ENCODE data around the gene SDK1.

The SDK1 gene

DNA sequence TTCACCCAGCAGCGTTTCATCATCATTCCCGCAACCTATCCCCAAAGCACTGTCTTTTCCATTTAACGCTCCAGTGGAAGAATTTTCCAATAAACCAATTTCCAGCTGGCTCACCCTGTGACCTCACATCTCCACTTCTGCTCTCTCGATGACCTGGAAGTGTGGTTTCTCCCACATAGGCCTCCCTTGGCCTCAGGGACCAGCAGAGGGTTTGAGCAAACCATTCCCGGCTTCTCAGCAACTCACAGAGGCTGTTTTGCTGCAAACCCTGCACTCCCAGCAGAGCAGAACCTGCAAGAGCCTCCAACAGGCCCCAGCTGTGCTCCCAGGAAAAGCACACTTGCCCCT, 858.1 kb downstream of the SDK1 start:
- no peak for DNase-seq (ENCODE audit: low spot score)

DNA sequence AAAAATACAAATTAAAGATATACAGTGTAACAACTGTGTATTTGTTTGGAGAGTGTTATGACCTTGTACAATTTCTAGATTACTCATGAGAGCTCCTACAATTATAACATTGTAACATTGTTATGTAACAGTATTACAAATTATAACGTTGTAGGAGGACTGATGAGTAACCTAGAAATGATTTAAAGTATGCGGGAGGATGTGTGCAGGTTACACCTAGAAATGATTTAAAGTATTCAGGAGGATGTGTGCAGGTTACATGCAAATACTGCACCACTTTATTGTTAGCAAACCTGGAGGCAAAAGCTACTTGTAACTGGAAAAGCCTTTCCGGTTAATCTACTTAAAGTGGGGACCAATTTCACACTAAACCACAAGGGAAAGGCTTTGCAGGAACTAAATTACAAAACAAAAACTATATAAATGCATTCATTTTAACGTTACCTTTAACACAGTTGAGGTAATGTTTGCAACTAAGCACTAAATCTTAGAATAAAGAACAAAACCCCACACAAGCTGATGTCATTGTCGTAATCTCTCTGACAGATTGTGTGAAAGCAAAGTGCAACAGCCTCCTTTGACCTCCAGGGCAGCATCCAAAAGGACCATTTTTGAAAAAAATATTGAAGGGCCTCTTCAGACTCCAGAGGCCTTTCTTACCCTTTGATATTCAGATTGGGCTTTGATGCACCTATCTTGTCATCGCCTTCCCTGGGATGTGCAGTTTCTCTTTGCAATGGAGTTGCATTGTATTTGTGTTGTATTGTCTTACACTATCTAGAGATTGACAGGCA, 858.9 kb downstream of the SDK1 start:
- DNase-seq (ENCODE audit: low spot score), result no peak

DNA sequence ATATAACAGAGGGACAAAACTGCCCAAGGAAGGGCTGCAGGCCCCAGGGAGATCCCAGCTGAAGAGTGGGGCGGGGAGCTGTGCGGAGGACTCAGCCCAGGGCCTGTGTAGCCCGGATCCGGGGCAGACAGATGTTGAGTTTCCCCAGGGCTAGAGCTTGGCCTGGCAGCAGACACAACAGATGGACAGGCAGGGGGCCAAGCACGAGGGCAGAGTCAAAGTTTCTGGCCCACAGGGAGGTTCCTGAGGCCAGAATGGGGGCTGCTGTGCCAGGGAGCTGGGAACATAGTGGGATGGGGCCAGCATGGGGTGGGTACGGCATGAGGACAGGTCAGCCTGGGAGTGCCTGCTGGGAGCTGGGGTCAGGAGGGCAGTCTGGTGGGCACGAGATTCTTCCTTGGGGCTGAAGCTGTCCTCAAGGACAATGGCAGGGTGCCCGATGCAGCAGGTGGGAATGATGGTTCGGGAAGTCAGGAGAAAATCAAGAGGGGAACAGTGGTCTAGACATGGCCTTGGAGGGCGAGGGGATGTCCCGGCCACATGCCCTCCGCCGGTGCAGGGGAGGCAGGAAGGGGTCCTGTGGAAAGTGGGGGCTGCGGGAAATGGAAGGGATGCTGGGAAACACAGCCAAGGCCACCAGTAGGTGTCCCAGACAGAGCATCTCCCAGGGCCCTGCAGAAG, 862.0 kb downstream of the SDK1 start:
- DNase-seq (ENCODE audit: low spot score), result no peak

DNA sequence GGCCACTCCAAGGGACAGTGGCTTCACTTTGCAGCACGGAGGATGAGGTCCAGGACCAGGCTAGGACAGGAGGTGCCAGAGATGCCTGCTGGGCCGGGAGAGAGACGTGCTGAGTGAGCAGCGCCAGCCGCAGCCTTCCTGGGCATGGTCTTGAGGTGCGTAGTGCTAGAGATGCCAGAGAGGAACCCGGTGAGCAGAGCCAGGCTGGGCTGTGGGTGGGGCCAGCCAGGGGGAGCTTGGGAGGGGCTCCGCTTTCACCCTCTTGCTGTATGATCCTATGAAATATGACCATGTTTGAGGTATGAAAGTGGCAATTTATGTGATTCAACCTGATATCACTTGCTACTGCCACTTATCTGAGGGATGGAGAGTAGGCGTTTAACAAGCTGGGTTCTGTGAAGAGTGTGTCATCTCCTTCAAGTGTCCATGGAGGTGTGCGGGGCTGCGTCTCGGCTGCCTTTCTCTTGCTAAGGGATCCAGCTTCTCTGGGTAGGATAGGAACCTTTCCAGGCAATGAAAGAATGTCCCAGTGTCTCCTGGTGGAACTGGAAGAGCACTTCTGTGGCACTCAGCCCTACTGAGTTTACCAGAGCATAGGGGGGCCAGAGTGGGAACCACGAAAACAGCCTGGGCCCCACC, 862.6 kb downstream of the SDK1 start:
- DNase-seq (ENCODE audit: low spot score), result no peak

DNA sequence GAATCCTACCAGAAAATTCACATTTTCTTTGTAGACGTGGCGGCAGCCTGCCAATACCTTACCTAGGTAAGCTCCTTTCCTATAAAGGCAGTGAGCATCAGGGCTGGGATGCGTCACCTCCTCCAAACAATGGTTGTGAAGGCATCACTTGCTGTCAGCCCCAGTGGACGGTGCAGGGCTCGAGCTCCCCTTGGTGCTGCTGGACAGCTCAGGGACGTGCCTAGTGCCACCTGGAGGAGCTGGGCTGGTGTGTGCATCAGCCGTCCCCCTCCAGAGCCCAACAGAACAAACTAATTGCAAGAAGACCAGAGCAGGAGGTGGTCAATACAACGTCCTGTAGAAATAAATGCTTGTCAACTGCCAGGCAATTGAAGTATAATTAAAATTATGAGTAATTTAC, 863.5 kb downstream of the SDK1 start:
- no peak for DNase-seq (ENCODE audit: low spot score)

DNA sequence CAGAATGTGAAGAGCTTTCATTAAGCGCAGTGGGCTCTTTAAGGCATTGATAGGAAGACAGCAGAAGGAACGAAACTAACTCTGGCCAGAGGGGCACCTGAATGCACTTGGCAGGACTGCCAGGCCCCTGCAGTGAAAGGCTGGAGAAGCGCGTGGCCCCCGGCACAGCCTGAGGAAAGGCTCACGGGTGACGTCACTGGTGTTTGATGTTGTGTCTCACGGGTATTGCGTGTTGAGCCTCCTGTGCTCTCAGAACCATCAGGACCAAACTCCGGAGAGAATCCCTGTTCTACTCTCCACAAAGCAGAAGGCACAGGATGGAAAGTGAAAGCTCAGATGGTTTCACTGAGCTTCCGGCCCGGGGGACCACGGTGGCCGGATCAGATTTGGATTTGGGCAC, 865.3 kb downstream of the SDK1 start:
- no peak for DNase-seq (ENCODE audit: low spot score)

DNA sequence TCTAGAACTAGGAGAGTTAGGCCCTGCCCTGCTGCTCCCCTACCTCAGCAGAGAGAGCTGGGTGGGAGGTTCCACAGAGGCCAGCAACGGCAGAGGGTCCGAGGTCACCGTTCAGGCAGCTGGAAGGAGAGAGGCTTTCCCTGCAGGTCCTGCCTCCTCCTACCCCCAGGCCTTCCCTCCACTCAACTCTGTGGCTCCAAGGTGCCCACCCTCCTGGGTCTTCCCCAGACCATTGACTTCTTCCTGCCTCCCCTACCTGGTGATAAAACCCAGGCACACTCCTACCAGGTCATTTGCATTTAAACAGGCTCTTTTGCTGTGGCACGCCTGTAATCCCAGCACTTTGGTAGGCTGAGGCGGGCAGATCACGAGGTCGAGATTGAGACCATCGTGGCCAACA, 865.8 kb downstream of the SDK1 start:
- DNase-seq (ENCODE audit: low spot score), result no peak

DNA sequence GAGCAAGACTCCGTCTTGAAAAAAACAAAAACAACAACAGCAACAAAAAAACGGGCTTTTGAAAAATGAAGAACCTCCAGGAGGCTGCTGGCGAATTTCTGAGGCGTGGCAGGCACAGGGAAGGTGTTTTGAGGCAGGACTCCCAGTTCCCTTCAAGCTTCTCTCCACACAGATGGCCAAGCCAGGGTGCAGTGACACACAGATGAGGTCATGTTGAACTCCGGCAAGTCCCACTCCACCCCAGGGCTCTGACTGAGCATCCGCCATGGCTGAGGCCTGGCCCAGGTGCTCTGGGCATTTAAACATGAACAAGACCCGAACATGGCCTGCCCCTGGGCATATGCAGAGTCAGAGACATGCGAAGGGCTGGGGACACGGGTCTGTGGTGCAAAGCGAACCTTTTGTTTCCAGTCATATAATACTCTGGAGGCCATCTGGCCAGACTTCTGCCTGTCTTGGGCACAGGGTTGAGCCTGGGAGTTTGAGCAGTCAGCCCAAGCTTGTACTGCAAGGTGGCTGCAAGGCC, 866.4 kb downstream of the SDK1 start:
- DNase-seq (ENCODE audit: low spot score), result no peak

DNA sequence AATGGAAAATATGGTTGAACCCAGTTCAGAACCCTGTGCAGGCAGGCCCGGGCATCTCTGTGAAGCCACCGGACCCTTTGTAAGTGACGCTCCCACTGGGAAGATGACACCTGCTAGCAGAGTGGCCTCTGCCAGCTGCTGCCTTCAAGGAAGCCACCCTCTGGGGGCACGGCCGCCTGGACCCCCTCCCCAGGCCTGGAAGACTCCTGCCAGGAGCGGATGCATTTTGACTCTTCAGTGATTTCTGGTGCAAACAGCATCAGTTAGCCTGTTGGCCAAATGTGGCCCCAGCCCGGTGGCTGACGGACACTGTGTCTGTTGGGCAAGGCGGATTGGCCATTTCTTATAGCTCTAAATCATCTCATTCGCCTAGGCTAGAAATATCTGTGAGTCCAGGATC, 867.0 kb downstream of the SDK1 start:
- no peak for DNase-seq (ENCODE audit: low spot score)

DNA sequence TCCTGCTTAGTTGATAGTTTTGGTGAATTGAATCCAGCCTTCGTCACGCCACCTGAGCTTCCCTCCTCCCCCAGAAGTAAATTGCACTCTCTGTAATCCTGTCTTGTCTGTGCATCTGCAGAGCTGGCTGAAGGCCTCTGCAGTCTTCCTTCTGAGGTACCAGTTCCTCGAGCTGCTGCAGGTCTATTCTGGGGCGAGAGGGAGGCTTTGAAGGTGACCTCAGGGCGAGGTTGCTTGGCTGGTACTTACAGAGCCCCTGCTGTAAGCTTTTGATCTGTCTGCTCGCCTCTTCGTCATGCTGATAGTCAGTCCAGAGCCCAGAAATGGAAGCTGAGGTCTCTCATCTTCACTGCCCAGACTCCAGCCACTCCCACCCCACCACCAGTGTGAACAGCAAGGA, 867.5 kb downstream of the SDK1 start:
- no peak for DNase-seq (ENCODE audit: low spot score)

DNA sequence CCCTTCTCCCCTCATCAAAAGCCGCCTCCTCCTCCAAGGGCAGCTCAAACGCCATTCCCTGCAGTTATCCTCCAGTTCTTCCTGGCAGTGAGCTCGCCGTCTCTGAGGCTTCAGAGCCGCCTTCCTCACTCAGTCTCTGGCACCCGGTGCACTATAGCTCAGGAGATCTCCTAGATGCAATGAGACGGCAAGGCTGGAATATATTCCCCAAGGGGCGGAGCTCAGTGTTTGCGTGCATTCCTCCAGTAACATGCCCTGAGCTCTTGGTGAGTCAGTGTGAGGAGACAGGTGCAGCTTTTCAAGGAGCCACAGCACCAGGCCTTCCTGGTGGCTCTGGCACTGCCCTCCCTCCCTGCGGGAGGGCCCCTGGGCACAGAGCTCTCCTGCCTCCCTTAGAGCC, 868.4 kb downstream of the SDK1 start:
- DNase-seq (ENCODE audit: low spot score), result no peak

DNA sequence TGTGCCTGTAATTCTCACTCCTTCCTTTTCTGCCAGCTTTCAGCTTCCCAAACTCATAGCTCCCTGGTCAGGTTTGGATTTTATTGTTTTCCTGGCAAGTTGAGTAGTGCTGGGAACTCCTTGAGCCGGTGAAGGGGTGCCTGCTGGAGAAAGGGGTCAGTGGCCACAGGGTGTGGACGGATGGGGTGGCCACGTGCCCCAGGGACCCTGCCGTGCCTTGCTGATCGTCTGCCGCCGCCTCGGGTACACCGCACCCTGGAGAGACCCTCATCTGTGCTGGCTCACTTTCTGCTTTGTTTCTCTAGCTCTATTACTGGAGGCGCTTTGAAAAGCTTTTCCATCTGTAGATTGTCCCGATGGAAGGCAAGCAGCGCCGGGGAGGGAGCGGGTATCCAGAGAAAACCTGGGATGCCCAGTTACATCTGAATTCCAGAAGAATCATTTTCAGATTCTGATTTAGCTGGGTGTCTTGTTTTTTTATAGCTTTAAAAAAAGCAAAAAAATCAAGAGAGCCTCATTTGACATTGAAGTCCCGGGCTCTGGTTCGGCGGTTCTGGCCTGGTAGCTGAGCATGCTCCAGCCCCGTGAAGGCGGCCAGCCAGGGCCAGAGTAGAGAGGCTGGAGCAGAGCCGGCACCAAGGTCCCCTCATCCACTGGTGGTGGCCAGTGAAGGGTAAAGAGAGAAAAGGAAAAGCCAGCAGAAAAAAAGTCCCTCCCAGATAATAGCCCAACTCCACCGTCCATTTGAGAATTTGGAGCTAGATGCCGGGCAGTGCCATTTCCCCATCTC, 870.1 kb downstream of the SDK1 start:
- no peak for DNase-seq (ENCODE audit: low spot score)

DNA sequence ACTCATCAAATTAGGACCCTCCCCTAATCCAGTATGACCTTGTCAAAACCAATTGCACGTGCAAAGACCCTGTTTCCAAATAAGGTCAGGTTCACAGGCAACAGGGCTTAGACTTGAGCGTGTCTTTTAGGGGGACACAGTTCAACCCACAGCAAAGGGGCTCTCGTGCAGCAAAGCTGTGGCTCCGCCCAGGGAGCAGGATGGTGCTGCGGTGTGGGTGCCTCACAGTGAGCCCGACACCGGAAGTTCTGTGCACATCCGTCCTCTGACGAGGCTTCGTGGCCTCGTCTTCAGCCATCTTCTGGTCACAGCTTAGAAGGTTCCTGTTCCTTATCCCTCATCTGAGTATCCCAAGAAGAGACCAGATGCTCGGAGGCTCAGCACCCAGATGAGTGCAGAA, 871.8 kb downstream of the SDK1 start:
- DNase-seq (ENCODE audit: low spot score), result no peak

DNA sequence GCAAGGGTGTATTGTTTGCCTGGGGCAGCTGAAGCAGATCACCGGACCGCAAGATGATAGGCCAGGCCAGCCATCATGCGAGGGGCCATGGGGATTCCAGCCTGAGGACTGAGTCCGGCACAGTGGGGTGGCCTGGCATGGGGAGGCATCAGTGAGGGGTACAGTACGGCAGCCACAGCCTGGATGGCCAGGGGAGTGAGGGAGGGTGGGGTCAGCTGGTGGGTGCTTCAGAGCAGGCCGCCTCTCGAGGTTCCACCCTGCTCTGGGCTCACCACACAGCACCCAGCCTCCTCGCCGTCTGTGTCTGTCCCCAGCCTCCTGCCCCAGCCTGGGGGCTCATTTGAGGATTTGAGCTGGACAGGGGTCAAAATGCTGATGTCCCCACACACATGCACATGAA, 872.6 kb downstream of the SDK1 start:
- DNase-seq (ENCODE audit: low spot score), result no peak

DNA sequence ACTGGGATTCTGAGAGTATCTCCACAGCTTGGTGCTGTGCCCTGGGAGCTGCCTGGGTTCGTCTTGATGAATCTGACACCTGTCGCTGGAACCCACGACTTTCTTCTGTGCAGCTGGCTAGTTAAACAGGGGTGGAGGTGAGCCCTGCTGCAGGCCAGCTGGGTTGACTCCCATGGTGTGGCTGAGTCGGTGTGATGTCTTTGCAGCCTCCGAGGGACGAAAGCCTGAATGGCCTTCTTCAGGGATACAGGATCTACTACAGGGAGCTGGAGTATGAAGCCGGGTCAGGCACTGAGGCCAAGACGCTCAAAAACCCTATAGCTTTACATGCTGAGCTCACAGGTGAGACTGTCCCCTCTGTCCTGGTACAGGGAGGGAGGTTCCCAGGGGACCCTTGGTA, 873.0 kb downstream of the SDK1 start:
- no peak for DNase-seq (ENCODE audit: low spot score)

DNA sequence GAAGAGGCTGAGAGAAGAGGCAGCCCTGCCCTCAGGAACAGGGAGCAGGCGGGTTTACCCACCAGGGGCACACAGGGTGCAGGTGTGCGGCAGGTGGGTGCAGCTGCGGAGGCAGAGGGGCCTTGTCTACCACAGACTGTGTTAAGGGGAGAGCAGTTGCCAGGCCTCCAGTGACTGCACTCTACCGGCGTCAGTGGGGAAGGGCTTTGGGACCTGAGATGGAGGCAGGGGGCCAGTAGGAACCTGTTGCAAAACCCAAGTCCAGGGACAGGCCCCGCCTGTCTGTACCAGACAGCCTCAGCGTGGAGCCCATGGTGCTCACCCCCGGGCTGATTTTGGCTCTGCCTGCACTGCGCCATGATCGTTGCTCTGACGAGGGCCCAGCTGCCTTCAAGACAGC, 873.4 kb downstream of the SDK1 start:
- no peak for DNase-seq (ENCODE audit: low spot score)

DNA sequence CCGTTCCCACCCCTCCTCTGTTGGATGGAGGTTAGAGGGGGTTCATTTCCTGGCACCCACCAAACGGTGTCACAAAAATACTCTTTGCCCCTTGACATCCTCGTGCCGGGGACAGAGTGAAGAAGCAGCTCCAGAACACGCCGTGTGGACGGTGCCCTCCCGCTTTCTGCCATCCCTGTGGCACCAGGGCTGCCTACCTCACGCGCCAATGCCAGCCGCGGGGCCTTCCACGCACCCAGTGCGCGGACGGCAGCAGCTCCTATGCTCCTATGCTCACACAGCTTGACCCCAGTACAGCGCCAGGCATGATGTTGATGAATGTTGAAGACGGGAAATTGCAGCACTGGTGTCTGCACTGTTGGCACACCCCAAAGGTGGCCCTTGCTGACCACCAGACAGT, 873.8 kb downstream of the SDK1 start:
- DNase-seq (ENCODE audit: low spot score), result no peak

DNA sequence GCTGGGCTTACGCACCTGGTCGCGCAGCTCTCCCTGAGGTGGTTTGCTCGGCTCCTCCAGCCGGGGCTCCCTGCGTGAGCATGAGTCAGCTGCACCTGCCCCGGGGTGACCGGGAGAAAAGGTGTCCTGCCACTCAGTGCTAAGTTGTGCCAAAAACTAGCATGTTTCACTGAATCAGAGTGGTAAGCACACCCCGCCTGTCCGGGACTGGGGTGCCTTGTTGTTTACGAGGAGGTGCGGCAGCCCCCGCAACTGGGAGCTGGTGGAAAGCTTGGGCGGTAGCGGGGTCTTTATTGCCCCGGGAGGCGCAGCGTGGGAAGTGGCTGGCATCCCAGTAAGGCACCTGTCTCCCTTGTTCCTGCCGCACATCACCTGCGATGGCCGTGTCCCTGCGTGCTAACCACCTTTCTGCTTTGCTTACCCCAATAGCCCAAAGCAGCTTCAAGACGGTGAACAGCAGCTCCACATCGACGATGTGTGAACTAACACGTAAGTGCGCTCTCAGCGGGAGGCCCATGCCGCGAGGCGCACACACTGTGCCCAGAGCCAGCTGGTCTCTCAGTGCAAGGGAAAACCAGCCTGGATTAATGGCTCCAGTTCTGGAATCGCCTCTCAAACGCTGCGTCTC, 874.4 kb downstream of the SDK1 start:
- no peak for DNase-seq (ENCODE audit: low spot score)

DNA sequence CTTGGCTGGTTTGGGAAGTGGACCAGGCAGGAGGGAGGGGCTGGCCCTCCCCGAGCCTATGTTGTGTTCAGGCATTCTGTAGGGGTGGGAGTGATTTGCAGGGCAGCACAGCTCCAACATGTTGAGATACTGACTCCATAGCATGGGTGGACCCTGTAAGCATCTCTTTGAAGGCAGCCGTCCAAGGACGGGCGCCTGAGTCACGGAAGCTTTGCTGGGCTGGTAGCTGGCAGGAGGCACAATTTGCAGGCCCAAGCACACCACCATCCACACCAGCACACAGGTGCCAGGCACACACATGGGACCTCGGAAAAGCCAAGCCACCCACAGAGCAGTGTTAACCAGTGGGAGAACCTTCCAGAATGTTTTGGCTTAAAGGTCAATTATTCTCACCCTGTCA, 875.9 kb downstream of the SDK1 start:
- DNase-seq (ENCODE audit: low spot score), result no peak

DNA sequence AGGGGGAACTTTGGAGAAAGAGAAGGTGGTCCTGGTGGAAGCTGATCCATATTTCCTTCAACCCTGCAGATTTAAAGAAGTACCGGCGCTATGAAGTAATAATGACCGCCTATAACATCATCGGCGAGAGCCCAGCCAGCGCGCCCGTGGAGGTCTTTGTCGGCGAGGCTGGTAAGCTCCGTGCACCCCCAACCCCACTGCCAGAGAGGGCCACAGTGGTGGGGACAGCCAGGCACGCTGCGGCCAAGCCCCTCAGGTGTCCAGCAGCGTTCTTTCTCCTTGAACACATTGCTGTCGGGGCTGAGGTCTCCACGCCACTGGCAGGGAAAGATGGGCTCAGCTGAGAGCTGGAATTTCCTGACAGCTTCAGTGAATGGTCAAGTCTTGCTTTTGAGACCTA, 877.4 kb downstream of the SDK1 start:
- DNase-seq (ENCODE audit: low spot score), result no peak

DNA sequence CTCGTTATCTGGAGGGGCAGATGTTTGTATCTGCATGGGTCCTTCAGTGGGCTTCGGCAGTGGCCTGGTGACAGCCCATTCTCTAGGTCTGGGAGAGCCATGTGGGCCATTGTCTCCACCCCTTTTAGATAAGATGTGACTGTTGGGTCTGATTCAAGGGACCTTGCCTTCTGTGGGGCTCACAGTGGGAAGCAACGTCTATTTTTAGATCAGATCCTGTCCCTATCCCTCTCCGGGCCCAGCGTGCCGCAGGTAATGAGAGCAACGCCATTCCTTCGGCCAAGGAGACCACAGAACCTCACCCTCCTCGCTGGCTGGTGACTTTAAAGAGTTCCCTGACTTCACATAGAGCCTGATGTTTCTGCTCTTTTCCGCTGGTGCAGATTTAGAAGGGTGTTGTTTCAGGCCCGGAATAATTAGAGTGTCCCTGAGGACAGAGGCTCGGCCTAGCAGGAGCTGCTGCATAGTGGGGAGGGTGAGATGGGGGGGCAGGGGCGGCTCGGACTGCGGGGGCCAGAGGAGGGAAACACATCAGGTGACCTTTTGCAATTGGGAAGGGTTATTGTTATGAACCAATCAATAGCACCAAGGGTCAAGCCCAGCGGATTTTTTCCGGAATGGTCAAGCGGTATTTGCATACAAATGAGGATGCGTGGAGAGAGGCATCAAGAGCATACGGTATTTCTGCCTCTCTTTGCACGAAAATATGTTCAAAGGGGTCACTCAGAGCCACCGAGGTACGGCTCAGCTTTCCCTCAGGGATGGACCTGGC, 878.0 kb downstream of the SDK1 start:
- no peak for DNase-seq (ENCODE audit: low spot score)
